ENCODE measurements around the gene SLC7A6. TPM values are rescaled to one million over a fixed set of nuclear protein-coding genes. Genes with fewer than 3 reads are reported as not detected.

Gene SLC7A6
- total and polyA plus RNA-seq, 2 of the 8 experiments (the other 6 are each of a cell fraction or from before 2014, with no cell fraction given), result 28.0 to 37.8 TPM

DNA sequence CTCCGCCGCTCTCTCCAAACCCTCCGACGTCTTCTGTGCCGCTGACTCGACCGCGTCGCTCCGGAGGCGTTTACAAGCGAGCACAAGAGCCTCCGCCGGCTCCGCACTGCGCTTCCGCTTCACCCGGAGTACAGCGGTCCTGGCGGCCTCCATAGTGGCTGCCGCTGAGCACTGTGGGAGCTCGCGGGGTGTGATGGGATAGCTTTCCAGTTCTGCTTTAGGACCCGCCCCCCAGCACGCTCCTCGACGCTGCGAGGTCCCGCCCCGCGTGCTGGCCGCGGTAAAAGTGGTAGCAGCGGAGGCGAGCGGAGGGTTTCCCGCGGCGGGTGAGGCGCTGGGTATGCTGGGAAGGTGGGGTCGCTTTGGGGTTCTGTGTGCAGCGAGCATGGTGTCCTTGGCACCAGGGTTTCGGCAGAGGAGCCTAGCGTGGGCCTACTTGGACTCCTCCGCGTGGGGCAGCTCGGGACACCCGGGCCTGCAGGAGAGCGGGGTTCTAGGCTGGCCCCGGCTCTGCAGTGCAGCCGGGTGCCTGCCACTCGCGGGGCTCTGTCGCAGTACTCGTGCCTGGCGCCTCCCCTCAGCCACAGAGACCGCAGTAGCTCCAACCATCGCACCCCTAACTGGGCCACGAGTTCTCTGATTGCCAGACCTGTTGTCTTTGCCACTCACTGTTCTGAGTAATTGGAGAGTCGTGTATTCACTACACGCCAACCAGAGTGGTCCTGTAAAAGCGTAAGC lies 46.6 kb downstream of the SLC7A6 start, which contains the start of the genes PRMT7 and SLC7A6OS:
Gene PRMT7 (plus strand): TSS at position 246 of the 738 bp plus-strand sequence. CDS start 4,961 bp downstream, outside the sequence.
Gene SLC7A6OS (minus strand): TSS at position 173 of the 738 bp plus-strand sequence. CDS start 20 bp downstream, at position 153.
- Histone ChIP-seq H3K27ac (ENCODE audit: low read depth, low read length) (peak within 1 kb of the TSS; percentile 87), H3K79me2 (ENCODE audit: control insufficient read depth in 1 of 2, insufficient read depth in 2 of 2, low read length in 2 of 2) (peaks cover 4 to 29% of the 10 kb centered on the region in 2 experiments)
- TF ChIP-seq ASH2L (IDR thresholded peaks at IDR 0.05; ENCODE audit: low read length) (peak; percentile 95), HDAC2 (IDR thresholded peaks at IDR 0.05; ENCODE audit: borderline replicate concordance in 1 of 2, low read depth in 2 of 2, low read length in 2 of 2) (peak in 1 of 2 experiments; percentile 70; a peak in 1 of 4 replicates), EGR1 (IDR thresholded peaks at IDR 0.05; ENCODE audit: borderline replicate concordance, low read depth, low read length) (no peak), SIRT6 (IDR thresholded peaks at IDR 0.05; ENCODE audit: low read length) (no peak), EZH2 (IDR thresholded peaks at IDR 0.05; ENCODE audit: low read depth, low read length, severe bottlenecking) (no peak), BRCA1 (IDR thresholded peaks at IDR 0.05; ENCODE audit: low read depth, low read length) (no peak), SAP30 (IDR thresholded peaks at IDR 0.05; ENCODE audit: insufficient read depth, insufficient replicate concordance, low read length) (peak; percentile 71), TAF1 (IDR thresholded peaks at IDR 0.05; ENCODE audit: low read depth, low read length) (peak; percentile 86)
- TF ChIP-seq, protein P1, sequence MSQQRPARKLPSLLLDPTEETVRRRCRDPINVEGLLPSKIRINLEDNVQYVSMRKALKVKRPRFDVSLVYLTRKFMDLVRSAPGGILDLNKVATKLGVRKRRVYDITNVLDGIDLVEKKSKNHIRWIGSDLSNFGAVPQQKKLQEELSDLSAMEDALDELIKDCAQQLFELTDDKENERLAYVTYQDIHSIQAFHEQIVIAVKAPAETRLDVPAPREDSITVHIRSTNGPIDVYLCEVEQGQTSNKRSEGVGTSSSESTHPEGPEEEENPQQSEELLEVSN (IDR thresholded peaks at IDR 0.05), result peak; percentile 94
- TF ChIP-seq, protein P2, sequence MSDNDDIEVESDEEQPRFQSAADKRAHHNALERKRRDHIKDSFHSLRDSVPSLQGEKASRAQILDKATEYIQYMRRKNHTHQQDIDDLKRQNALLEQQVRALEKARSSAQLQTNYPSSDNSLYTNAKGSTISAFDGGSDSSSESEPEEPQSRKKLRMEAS (IDR thresholded peaks at IDR 0.05), result peak; percentile 85

More for the DNA sequence above, 46.6 kb downstream of the SLC7A6 start, which contains the start of the genes PRMT7 and SLC7A6OS:
- Histone ChIP-seq H2BK20ac (ENCODE audit: low read length) (no peak within 1 kb of the TSS), H4K8ac (ENCODE audit: extremely low read depth, insufficient read depth, low read length) (peak within 1 kb of the TSS; percentile 96), H2BK120ac (replicated peaks; ENCODE audit: low read depth, low read length) (peak within 1 kb of the TSS; percentile 33), H3K4me3 (ENCODE audit: extremely low read depth in 1 of 4, insufficient read depth in 2 of 4, low read depth in 3 of 4, low read length in 4 of 4) (peak within 1 kb of the TSS; percentile 69 to 96 (median 86)), H2BK5ac (ENCODE audit: low read depth, low read length) (peak within 1 kb of the TSS; percentile 93), H2AK5ac (ENCODE audit: low read depth, low read length) (no peak within 1 kb of the TSS), H2BK15ac (ENCODE audit: low read length) (no peak within 1 kb of the TSS), H2AFZ (ENCODE audit: low read length) (peak within 1 kb of the TSS; percentile 91), H3K14ac (ENCODE audit: insufficient read length) (no peak within 1 kb of the TSS), H3K23me2 (ENCODE audit: low read depth, low read length) (peaks cover 9% of the 10 kb centered on the region; the same call in 1 of the 2 replicates), H3K18ac (ENCODE audit: extremely low read depth, low read length) (peak within 1 kb of the TSS; percentile 84; the same call in 1 of the 2 replicates), H3K23ac (ENCODE audit: insufficient read length) (peak within 1 kb of the TSS; percentile 42), H3K36me3 (ENCODE audit: control insufficient read depth in 2 of 4, insufficient read depth in 4 of 4, low read length in 3 of 4) (peaks cover 0 to 26% (median 7%) of the 10 kb centered on the region in 4 experiments; a peak in 3 of 8 replicates), H2BK12ac (ENCODE audit: low read depth, low read length) (no peak within 1 kb of the TSS), H4K5ac (ENCODE audit: insufficient read length, low read depth, low read length) (peak within 1 kb of the TSS; percentile 96), H3K27me3 (replicated peaks in 1 of 4; ENCODE audit: control insufficient read depth in 3 of 4, extremely low read depth in 1 of 4, insufficient read depth in 3 of 4, low read length in 3 of 4) (no peaks in the 10 kb centered on the region), H3K56ac (replicated peaks; ENCODE audit: insufficient read length, low read depth, low read length) (peak within 1 kb of the TSS; percentile 86), H3K4ac (replicated peaks; ENCODE audit: insufficient read length, low read depth, low read length) (no peak within 1 kb of the TSS), H3K4me1 (replicated peaks in 1 of 4; ENCODE audit: control insufficient read depth in 3 of 4, insufficient read depth in 4 of 4, low read length in 3 of 4) (peaks cover 3 to 6% (median 4%) of the 10 kb centered on the region in 4 experiments; a peak in 5 of 7 replicates), H4K20me1 (replicated peaks in 1 of 2; ENCODE audit: control insufficient read depth in 1 of 2, insufficient read depth in 2 of 2, low read length in 2 of 2) (peaks cover 0 to 4% of the 10 kb centered on the region in 2 experiments), H3K79me1 (ENCODE audit: low read depth, low read length) (peaks cover 5% of the 10 kb centered on the region; the same call in 1 of the 2 replicates), H3K4me2 (ENCODE audit: insufficient read depth in 1 of 2, low read depth in 2 of 2, low read length in 2 of 2) (peak within 1 kb of the TSS; percentile 93 to 98), H4K91ac (replicated peaks; ENCODE audit: insufficient read length, low read length) (peak within 1 kb of the TSS; percentile 81), H3K9ac (replicated peaks in 1 of 4; ENCODE audit: extremely low read depth in 1 of 4, low read depth in 3 of 4, low read length in 3 of 4) (peak within 1 kb of the TSS; percentile 84 to 90 (median 88)), H3K9me3 (ENCODE audit: insufficient read depth in 2 of 2, low read depth in 1 of 2, low read length in 1 of 2) (no peaks in the 10 kb centered on the region)
- DNase-seq (ENCODE audit: low read depth in 1 of 2, low spot score in 2 of 2), result peak; percentile 67 to 93
- ChIA-PET POLR2A (ENCODE audit: partially characterized antibody) (interaction anchor here (0.6 to 3.8 kb wide), 32 partner anchors 8 to 807 kb away, joined by 3 to 44 read pairs (median 6); partner anchors contain the start of genes ESRP2, NFATC3, PLA2G15 and SLC7A6), CTCF (ENCODE audit: partially characterized antibody) (interaction anchor here (0.6 to 2.4 kb wide), 14 partner anchors 9 to 228 kb away, joined by 3 to 34 read pairs (median 4); partner anchors contain the start of gene SLC7A6)
- WGBS, 2 experiments (ENCODE audit: extremely low coverage in 1 of 2, insufficient coverage in 1 of 2, insufficient read length in 1 of 2, insufficient replicate concordance in 2 of 2, low coverage in 1 of 2, low lambda C conversion rate in 2 of 2, missing lambda C conversion rate in 1 of 2), result 3% methylated on average over 62 of the region's 62 CpGs; no CpG with 5 or more reads in 1 of the 2 experiments
- no peak for FAIRE-seq
